Karpas-422 (cell line): ENCODE measurements around the gene KNCN. TPM values are rescaled to one million over a fixed set of nuclear protein-coding genes. Genes with fewer than 3 reads are reported as not detected.

Experiments
- DNase-seq: peaks from one replicate; pipeline ENCODE4 v3.0.0-alpha.2; 2015
- H2AFZ ChIP-seq: fragments of 200-600 bp; sonication (generic); 2 replicates; pipeline ENCODE4 v1.6.1; 2014; ENCODE audit warnings: antibody characterized with exemption, low read length, mixed read lengths
- H3K27ac ChIP-seq: fragments of 200-600 bp; sonication (generic); 2 replicates; pipeline ENCODE4 v1.5.1; 2014; ENCODE audit warnings: mild to moderate bottlenecking, low read length, moderate library complexity
- H3K27me3 ChIP-seq: fragments of 200-600 bp; sonication (generic); 2 replicates; pipeline ENCODE4 v1.6.1; 2014; ENCODE audit warnings: low read length, mixed read lengths
- H3K36me3 ChIP-seq: fragments of 200-600 bp; sonication (generic); 2 replicates; pipeline ENCODE4 v1.6.1; 2014; ENCODE audit warnings: low read length, mixed read lengths; ENCODE audit not compliant: insufficient read depth
- H3K4me1 ChIP-seq: fragments of 200-600 bp; sonication (generic); 2 replicates; pipeline ENCODE4 v1.6.1; 2014; ENCODE audit warnings: mild to moderate bottlenecking, low read length, mixed read lengths
- H3K4me2 ChIP-seq: fragments of 200-600 bp; sonication (generic); 2 replicates; pipeline ENCODE4 v1.6.1; 2014; ENCODE audit warnings: low read length, low read depth, mild to moderate bottlenecking; ENCODE audit not compliant: poor library complexity, severe bottlenecking
- H3K4me3 ChIP-seq: fragments of 200-600 bp; sonication (generic); 2 replicates; pipeline ENCODE4 v1.5.1; 2014; ENCODE audit warnings: mild to moderate bottlenecking, antibody characterized with exemption, low read length, mixed read lengths
- H3K79me2 ChIP-seq: fragments of 200-600 bp; sonication (generic); 2 replicates; pipeline ENCODE4 v1.6.1; 2014; ENCODE audit warnings: mild to moderate bottlenecking, low read length, mixed read lengths
- H3K9ac ChIP-seq: fragments of 200-600 bp; sonication (generic); 2 replicates; pipeline ENCODE4 v1.6.0; 2014; ENCODE audit warnings: low read length
- H3K9me2 ChIP-seq: fragments of 200-600 bp; sonication (generic), shearing (Covaris generic); replicated peaks from 2 replicates; pipeline ENCODE4 v1.6.0; 2014; ENCODE audit warnings: mild to moderate bottlenecking, low read length, moderate library complexity; ENCODE audit not compliant: insufficient read depth
- H3K9me3 ChIP-seq: fragments of 300-700, 200-600 bp; sonication (generic); 2 replicates; pipeline ENCODE4 v1.6.1; 2014; ENCODE audit warnings: low read length, mixed read lengths
- H4K20me1 ChIP-seq: fragments of 200-600 bp; sonication (generic); 2 replicates; pipeline ENCODE4 v1.6.1; 2014; ENCODE audit warnings: mild to moderate bottlenecking, antibody characterized with exemption, low read length, low read depth; ENCODE audit not compliant: insufficient read depth
- total RNA-seq: library from RNA; depleted of rRNA; stranded (reverse); fragments of >200 nt; shearing (Covaris generic); gene quantifications from 2 replicates; pipeline ENCODE4 v1.2.3, GENCODE V29; 2014; ENCODE audit warnings: low replicate concordance

The KNCN gene
- total RNA-seq, 1 experiment from 2014 or later = not detected

- Histone ChIP-seq H3K4me1 (no peaks in the 10 kb centered on the region), H3K27ac (no peak overlapping the region), H3K79me2 (no peaks in the 10 kb centered on the region), H3K9me3 (no peaks in the 10 kb centered on the region), H3K27me3 (no peaks in the 10 kb centered on the region), H3K4me3 (no peak overlapping the region), H3K4me2 (no peak overlapping the region), H3K36me3 (no peaks in the 10 kb centered on the region), H4K20me1 (peaks cover 3% of the 10 kb centered on the region; the same call in 1 of the 2 replicates), H3K9me2 (no peaks in the 10 kb centered on the region), H3K9ac (no peak overlapping the region), H2AFZ (no peak overlapping the region)
- peak; percentile 48 for DNase-seq
Observed at GRCh38 chr1:46532498-46533178, 18.8 kb downstream of the KNCN start.

- Histone ChIP-seq H3K27ac (no peak overlapping the region), H3K79me2 (no peaks in the 10 kb centered on the region), H2AFZ (no peak overlapping the region), H3K4me3 (no peak overlapping the region), H3K27me3 (no peaks in the 10 kb centered on the region), H3K9ac (no peak overlapping the region), H3K9me2 (no peaks in the 10 kb centered on the region), H3K9me3 (no peaks in the 10 kb centered on the region), H4K20me1 (peaks cover 3% of the 10 kb centered on the region; the same call in 1 of the 2 replicates), H3K4me2 (no peak overlapping the region), H3K36me3 (no peaks in the 10 kb centered on the region), H3K4me1 (no peaks in the 10 kb centered on the region)
- DNase-seq = no peak
Observed at GRCh38 chr1:46532095-46532494, 19.4 kb downstream of the KNCN start.

- no peak overlapping the region for H2AFZ ChIP-seq
- H3K27me3 ChIP-seq = no peaks in the 10 kb centered on the region
- H4K20me1 ChIP-seq = no peaks in the 10 kb centered on the region; the same call in 1 of the 2 replicates
- H3K9me2 ChIP-seq = no peaks in the 10 kb centered on the region
- no peak for DNase-seq
- no peaks in the 10 kb centered on the region for H3K79me2 ChIP-seq
- no peaks in the 10 kb centered on the region for H3K4me1 ChIP-seq
- no peak overlapping the region for H3K9ac ChIP-seq
- no peak overlapping the region for H3K27ac ChIP-seq
- H3K9me3 ChIP-seq = no peaks in the 10 kb centered on the region
- H3K4me3 ChIP-seq = no peak overlapping the region
- H3K4me2 ChIP-seq = no peak overlapping the region
- H3K36me3 ChIP-seq = no peaks in the 10 kb centered on the region
Observed at GRCh38 chr1:46530791-46531409, 20.5 kb downstream of the KNCN start.

GRCh38 chr1:46530311-46530710, 21.1 kb downstream of the KNCN start:
- no peaks in the 10 kb centered on the region; the same call in 1 of the 2 replicates for H4K20me1 ChIP-seq
- no peaks in the 10 kb centered on the region for H3K27me3 ChIP-seq
- H3K27ac ChIP-seq = no peak overlapping the region
- H3K4me3 ChIP-seq = no peak overlapping the region
- no peaks in the 10 kb centered on the region for H3K79me2 ChIP-seq
- no peak overlapping the region for H3K9ac ChIP-seq
- no peak for DNase-seq
- H3K9me2 ChIP-seq = no peaks in the 10 kb centered on the region
- no peak overlapping the region for H3K4me2 ChIP-seq
- no peak overlapping the region for H2AFZ ChIP-seq
- H3K4me1 ChIP-seq = no peaks in the 10 kb centered on the region
- no peaks in the 10 kb centered on the region for H3K9me3 ChIP-seq
- no peaks in the 10 kb centered on the region for H3K36me3 ChIP-seq

- no peaks in the 10 kb centered on the region for H3K27me3 ChIP-seq
- no peaks in the 10 kb centered on the region for H3K9me2 ChIP-seq
- no peaks in the 10 kb centered on the region for H3K36me3 ChIP-seq
- H2AFZ ChIP-seq = no peak overlapping the region
- no peaks in the 10 kb centered on the region; the same call in 1 of the 2 replicates for H4K20me1 ChIP-seq
- H3K4me1 ChIP-seq = no peaks in the 10 kb centered on the region
- no peaks in the 10 kb centered on the region for H3K9me3 ChIP-seq
- no peak for DNase-seq
- H3K4me3 ChIP-seq = no peak overlapping the region
- H3K27ac ChIP-seq = no peak overlapping the region
- no peak overlapping the region for H3K9ac ChIP-seq
- no peak overlapping the region for H3K4me2 ChIP-seq
- no peaks in the 10 kb centered on the region for H3K79me2 ChIP-seq
Observed at GRCh38 chr1:46529031-46529630, 22.3 kb downstream of the KNCN start.

GRCh38 chr1:46528297-46528955, 23.0 kb downstream of the KNCN start:
- no peak overlapping the region for H3K9ac ChIP-seq
- no peaks in the 10 kb centered on the region for H3K9me3 ChIP-seq
- H3K27me3 ChIP-seq = no peaks in the 10 kb centered on the region
- H3K4me2 ChIP-seq = no peak overlapping the region
- H3K9me2 ChIP-seq = no peaks in the 10 kb centered on the region
- DNase-seq = no peak
- no peak overlapping the region for H3K4me3 ChIP-seq
- H3K79me2 ChIP-seq = no peaks in the 10 kb centered on the region
- no peak overlapping the region for H2AFZ ChIP-seq
- H4K20me1 ChIP-seq = no peaks in the 10 kb centered on the region; the same call in 1 of the 2 replicates
- H3K36me3 ChIP-seq = no peaks in the 10 kb centered on the region
- no peak overlapping the region for H3K27ac ChIP-seq
- H3K4me1 ChIP-seq = no peaks in the 10 kb centered on the region

- H3K9me2 ChIP-seq = no peaks in the 10 kb centered on the region
- H3K36me3 ChIP-seq = no peaks in the 10 kb centered on the region
- H2AFZ ChIP-seq = no peak overlapping the region
- no peak overlapping the region for H3K9ac ChIP-seq
- H3K9me3 ChIP-seq = no peaks in the 10 kb centered on the region
- no peaks in the 10 kb centered on the region for H3K4me1 ChIP-seq
- H3K79me2 ChIP-seq = no peaks in the 10 kb centered on the region
- DNase-seq = peak; percentile 87
- H3K4me2 ChIP-seq = no peak overlapping the region
- no peak overlapping the region for H3K27ac ChIP-seq
- H3K27me3 ChIP-seq = no peaks in the 10 kb centered on the region
- H3K4me3 ChIP-seq = no peak overlapping the region
- no peaks in the 10 kb centered on the region; the same call in 1 of the 2 replicates for H4K20me1 ChIP-seq
Observed at GRCh38 chr1:46527474-46528296, 23.8 kb downstream of the KNCN start.
